Measurements from ENCODE around the gene LRRC55. TPM values are rescaled to one million over a fixed set of nuclear protein-coding genes. Genes with fewer than 3 reads are reported as not detected.

Gene LRRC55
- total and polyA plus RNA-seq, 2 experiments from 2014 or later: 0.10 TPM; not detected in 1

- Histone ChIP-seq H2AFZ (no peak overlapping the region), H3K27me3 (no peaks in the 10 kb centered on the region), H3K9me3 (ENCODE audit: low read depth) (no peaks in the 10 kb centered on the region), H3K4me3 (no peak overlapping the region), H3K4me1 (ENCODE audit: insufficient read depth) (peaks cover 4% of the 10 kb centered on the region), H3K27ac (no peak overlapping the region), H3K36me3 (replicated peaks; ENCODE audit: insufficient read depth, low read depth) (no peaks in the 10 kb centered on the region), H4K20me1 (ENCODE audit: insufficient read depth, poor library complexity, severe bottlenecking) (no peaks in the 10 kb centered on the region), H3K9me2 (replicated peaks; ENCODE audit: insufficient read depth) (no peaks in the 10 kb centered on the region), H3K4me2 (no peak overlapping the region), H3K79me2 (no peaks in the 10 kb centered on the region)
- WGBS (ENCODE audit: low lambda C conversion rate, missing lambda C conversion rate): 67% methylated on average over 3 of the region's 3 CpGs
- TF ChIP-seq EZH2 (IDR thresholded peaks at IDR 0.05; ENCODE audit: borderline replicate concordance) (no peak), EZH2phosphoT487 (IDR thresholded peaks at IDR 0.05; ENCODE audit: low read depth, severe bottlenecking, unreplicated experiment) (no peak), CTCF (IDR thresholded peaks at IDR 0.05; ENCODE audit: poor library complexity) (no peak)
- DNase-seq (ENCODE audit: low spot score): no peak
These were observed 24.1 kb upstream of the LRRC55 start for GRCh38 chr11:57157624-57158023.

DNA sequence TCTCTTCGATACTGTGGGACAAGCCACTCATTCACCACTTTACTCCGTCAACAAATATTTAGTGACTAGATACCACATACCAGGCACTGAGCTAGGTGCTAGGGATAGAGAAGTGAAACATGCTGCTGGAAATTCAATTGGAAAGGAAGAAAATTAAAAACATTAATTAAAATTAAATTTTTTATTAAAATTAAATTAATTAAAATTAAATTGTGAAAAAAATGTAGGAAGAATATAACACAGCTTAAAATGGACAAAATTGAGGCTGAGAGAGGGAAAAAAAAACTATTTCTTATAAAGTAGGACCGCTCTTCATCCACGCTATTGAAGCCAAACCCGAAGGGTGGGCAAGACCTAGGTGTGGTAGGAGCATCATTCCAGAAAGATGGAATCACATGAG is 23.6 kb upstream of the LRRC55 start:
- no peaks in the 10 kb centered on the region for H4K20me1 ChIP-seq (ENCODE audit: insufficient read depth, poor library complexity, severe bottlenecking)
- H3K27ac ChIP-seq: no peak overlapping the region
- H3K4me3 ChIP-seq: no peak overlapping the region
- no peaks in the 10 kb centered on the region for H3K9me2 ChIP-seq (replicated peaks; ENCODE audit: insufficient read depth)
- H3K79me2 ChIP-seq: no peaks in the 10 kb centered on the region
- H3K4me1 ChIP-seq (ENCODE audit: insufficient read depth): peaks cover 4% of the 10 kb centered on the region
- 85% methylated on average over 5 of the region's 5 CpGs for WGBS (ENCODE audit: low lambda C conversion rate, missing lambda C conversion rate)
- H3K27me3 ChIP-seq: no peaks in the 10 kb centered on the region
- DNase-seq (ENCODE audit: low spot score): no peak
- no peaks in the 10 kb centered on the region for H3K9me3 ChIP-seq (ENCODE audit: low read depth)
- H3K4me2 ChIP-seq: no peak overlapping the region
- no peak overlapping the region for H2AFZ ChIP-seq
- no peaks in the 10 kb centered on the region for H3K36me3 ChIP-seq (replicated peaks; ENCODE audit: insufficient read depth, low read depth)
- TF ChIP-seq CTCF (IDR thresholded peaks at IDR 0.05; ENCODE audit: poor library complexity) (no peak), EZH2phosphoT487 (IDR thresholded peaks at IDR 0.05; ENCODE audit: low read depth, severe bottlenecking, unreplicated experiment) (no peak), EZH2 (IDR thresholded peaks at IDR 0.05; ENCODE audit: borderline replicate concordance) (no peak)

GRCh38 chr11:57158599-57158998 is 23.2 kb upstream of the LRRC55 start:
- 80% methylated on average over 1 of the region's 1 CpG for WGBS (ENCODE audit: low lambda C conversion rate, missing lambda C conversion rate)
- Histone ChIP-seq H2AFZ (no peak overlapping the region), H3K4me3 (no peak overlapping the region), H3K27me3 (no peaks in the 10 kb centered on the region), H3K36me3 (replicated peaks; ENCODE audit: insufficient read depth, low read depth) (no peaks in the 10 kb centered on the region), H3K27ac (no peak overlapping the region), H3K9me3 (ENCODE audit: low read depth) (no peaks in the 10 kb centered on the region), H3K4me2 (no peak overlapping the region), H4K20me1 (ENCODE audit: insufficient read depth, poor library complexity, severe bottlenecking) (no peaks in the 10 kb centered on the region), H3K79me2 (no peaks in the 10 kb centered on the region), H3K9me2 (replicated peaks; ENCODE audit: insufficient read depth) (no peaks in the 10 kb centered on the region), H3K4me1 (ENCODE audit: insufficient read depth) (peaks cover 4% of the 10 kb centered on the region)
- DNase-seq (ENCODE audit: low spot score): no peak
- TF ChIP-seq CTCF (IDR thresholded peaks at IDR 0.05; ENCODE audit: poor library complexity) (no peak), EZH2 (IDR thresholded peaks at IDR 0.05; ENCODE audit: borderline replicate concordance) (no peak), EZH2phosphoT487 (IDR thresholded peaks at IDR 0.05; ENCODE audit: low read depth, severe bottlenecking, unreplicated experiment) (no peak)

GRCh38 chr11:57160665-57161064 is 21.1 kb upstream of the LRRC55 start:
- H3K4me3 ChIP-seq: no peak overlapping the region
- DNase-seq (ENCODE audit: low spot score): no peak
- H3K4me2 ChIP-seq: no peak overlapping the region
- 87% methylated on average over 2 of the region's 2 CpGs for WGBS (ENCODE audit: low lambda C conversion rate, missing lambda C conversion rate)
- no peaks in the 10 kb centered on the region for H3K36me3 ChIP-seq (replicated peaks; ENCODE audit: insufficient read depth, low read depth)
- H3K79me2 ChIP-seq: no peaks in the 10 kb centered on the region
- H2AFZ ChIP-seq: no peak overlapping the region
- no peaks in the 10 kb centered on the region for H4K20me1 ChIP-seq (ENCODE audit: insufficient read depth, poor library complexity, severe bottlenecking)
- H3K27me3 ChIP-seq: no peaks in the 10 kb centered on the region
- peaks cover 4% of the 10 kb centered on the region for H3K4me1 ChIP-seq (ENCODE audit: insufficient read depth)
- TF ChIP-seq EZH2phosphoT487 (IDR thresholded peaks at IDR 0.05; ENCODE audit: low read depth, severe bottlenecking, unreplicated experiment): no peak
- TF ChIP-seq EZH2 (IDR thresholded peaks at IDR 0.05; ENCODE audit: borderline replicate concordance): no peak
- H3K9me2 ChIP-seq (replicated peaks; ENCODE audit: insufficient read depth): no peaks in the 10 kb centered on the region
- no peak overlapping the region for H3K27ac ChIP-seq
- no peaks in the 10 kb centered on the region for H3K9me3 ChIP-seq (ENCODE audit: low read depth)

All from hepatocyte (in vitro differentiated cells).